Left ventricle myocardium inferior (tissue), 1 donor: ENCODE results near the gene SORCS1. TPM values are rescaled to one million over a fixed set of nuclear protein-coding genes. Genes with fewer than 3 reads are reported as not detected.

Source experiments
- DNase-seq: peaks from one replicate; pipeline ENCODE4 v3.0.0-alpha.2; 2020
- H3K27ac ChIP-seq: fragments of 200-600 bp; replicated peaks from 2 replicates; pipeline ENCODE4 v1.8.0; 2021
- H3K27me3 ChIP-seq: fragments of 200-600 bp; 2 replicates; pipeline ENCODE4 v1.8.0; 2021; ENCODE audit warnings: low read depth
- H3K36me3 ChIP-seq: fragments of 200-600 bp; 2 replicates; pipeline ENCODE4 v1.8.0; 2021
- H3K4me1 ChIP-seq: fragments of 200-600 bp; 2 replicates; pipeline ENCODE4 v1.8.0; 2021
- H3K4me3 ChIP-seq: fragments of 200-600 bp; 2 replicates; pipeline ENCODE4 v1.8.0; 2021; ENCODE audit warnings: mild to moderate bottlenecking, moderate library complexity
- H3K9me3 ChIP-seq: fragments of 200-600 bp; replicated peaks from 2 replicates; pipeline ENCODE4 v1.8.0; 2021
- CTCF ChIP-seq: fragments of 200-600 bp; IDR thresholded peaks from 2 replicates; pipeline ENCODE4 v1.8.0; 2021; ENCODE audit warnings: antibody characterized with exemption, mild to moderate bottlenecking, borderline replicate concordance
- intact Hi-C: fragments of 100-400 bp; cut with micrococcal nuclease; formaldehyde crosslinking; loops from one replicate; pipeline ENCODE4 v1.11.0; 2022
- total RNA-seq: library from RNA; stranded (reverse); fragmentation: NEBNext Ultra II Directional; extraction: Animal tissue kit (Norgen Biotek cat#: 25700); gene quantifications from one replicate; pipeline ENCODE4 v1.2.1, GENCODE V29; 2021
- donor health status: DM: no; HTN: yes; CAD: no; lungs with severe emphysema.

SORCS1 gene
- total RNA-seq, 1 donor from 2014 or later: 2.9 TPM

- H3K27ac ChIP-seq: no peak overlapping the region
- no peaks in the 10 kb centered on the region for H3K4me1 ChIP-seq
- H3K36me3 ChIP-seq: no peaks in the 10 kb centered on the region
- peaks cover 4% of the 10 kb centered on the region for H3K27me3 ChIP-seq
- TF ChIP-seq CTCF: no peak
- peaks cover 33% of the 10 kb centered on the region for H3K9me3 ChIP-seq
- no peak overlapping the region for H3K4me3 ChIP-seq
- intact Hi-C loops: no loop called here
- no peak for DNase-seq
Observed at GRCh38 chr10:106874604-106874889, 290.0 kb downstream of the SORCS1 start.

DNA sequence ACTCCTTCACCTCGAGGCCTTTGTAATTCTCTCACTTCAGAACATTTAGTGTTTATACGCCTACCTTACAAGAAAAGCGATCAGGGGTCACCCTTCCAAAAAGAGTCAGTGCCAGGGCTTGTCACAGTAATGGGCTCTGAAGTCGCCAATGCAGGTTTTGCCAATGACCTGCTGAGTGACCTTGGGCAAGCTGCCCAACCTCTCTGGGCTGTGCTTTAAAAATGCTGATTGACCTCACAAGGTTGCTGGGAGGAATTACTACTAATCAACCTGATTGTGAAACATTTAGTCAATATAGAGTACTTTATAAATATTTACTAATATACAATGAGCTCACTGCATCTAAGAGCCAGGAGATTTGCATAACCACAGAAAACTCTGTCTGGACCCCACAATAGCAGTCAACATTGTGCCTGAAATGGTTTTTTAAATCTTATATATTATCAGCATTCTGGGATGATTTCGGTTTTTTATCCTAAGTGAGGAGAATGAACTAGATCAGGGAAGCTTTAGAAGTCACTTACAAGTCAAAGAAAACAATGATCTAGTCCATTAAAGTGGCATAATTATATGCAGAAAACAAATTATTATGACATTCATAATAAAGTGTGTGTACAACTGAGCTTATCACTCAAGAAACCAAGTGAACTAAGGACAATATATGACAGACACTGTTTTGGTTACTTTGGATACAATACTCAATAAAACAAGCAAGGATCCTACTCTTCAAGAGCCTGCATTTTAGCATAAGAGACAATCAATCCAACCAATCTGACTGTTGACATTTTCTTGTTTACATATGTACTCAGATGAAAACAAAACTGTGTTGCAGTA is 290.5 kb downstream of the SORCS1 start:
- DNase-seq: no peak
- peaks cover 4% of the 10 kb centered on the region for H3K27me3 ChIP-seq
- H3K36me3 ChIP-seq: no peaks in the 10 kb centered on the region
- H3K4me3 ChIP-seq: no peak overlapping the region
- no peaks in the 10 kb centered on the region for H3K4me1 ChIP-seq
- no peak for TF ChIP-seq CTCF
- H3K9me3 ChIP-seq: peaks cover 38% of the 10 kb centered on the region
- intact Hi-C loops: no loop called here
- no peak overlapping the region for H3K27ac ChIP-seq

- TF ChIP-seq CTCF: no peak
- Histone ChIP-seq H3K4me1 (no peaks in the 10 kb centered on the region), H3K36me3 (no peaks in the 10 kb centered on the region), H3K27me3 (no peaks in the 10 kb centered on the region), H3K27ac (no peak overlapping the region), H3K4me3 (no peak overlapping the region), H3K9me3 (peaks cover 51% of the 10 kb centered on the region)
- DNase-seq: no peak
- intact Hi-C loops: no loop called here
Observed at GRCh38 chr10:106872176-106872575, 292.3 kb downstream of the SORCS1 start.

GRCh38 chr10:106866244-106866845 is 298.2 kb downstream of the SORCS1 start:
- DNase-seq: no peak
- H3K9me3 ChIP-seq: peaks cover 31% of the 10 kb centered on the region
- H3K4me1 ChIP-seq: no peaks in the 10 kb centered on the region
- H3K27me3 ChIP-seq: peaks cover 15% of the 10 kb centered on the region
- H3K27ac ChIP-seq: no peak overlapping the region
- H3K4me3 ChIP-seq: no peak overlapping the region
- no peaks in the 10 kb centered on the region for H3K36me3 ChIP-seq
- no peak for TF ChIP-seq CTCF
- intact Hi-C loops: no loop called here

DNA sequence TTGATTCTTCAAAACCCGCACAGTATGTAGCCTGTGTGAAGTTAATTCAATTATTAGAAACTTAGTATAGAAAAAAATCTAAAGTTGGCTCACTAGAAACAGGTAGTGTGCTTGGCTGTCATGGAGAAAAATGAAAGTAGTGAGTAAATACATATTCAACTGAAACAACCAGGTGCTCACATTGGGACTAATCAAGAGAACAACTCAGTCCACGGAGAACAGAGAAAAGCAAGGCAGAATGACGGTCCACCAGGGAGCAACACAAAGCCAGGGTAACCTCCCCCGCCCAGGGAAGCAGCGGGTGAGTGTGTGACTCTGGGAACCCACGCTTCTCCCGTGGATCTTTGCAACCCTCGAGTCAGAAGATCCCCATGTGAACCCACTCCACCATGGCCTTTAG is 300.5 kb downstream of the SORCS1 start:
- H3K27me3 ChIP-seq: peaks cover 15% of the 10 kb centered on the region
- peaks cover 14% of the 10 kb centered on the region for H3K9me3 ChIP-seq
- DNase-seq: no peak
- intact Hi-C loops: no loop called here
- H3K36me3 ChIP-seq: no peaks in the 10 kb centered on the region
- no peaks in the 10 kb centered on the region for H3K4me1 ChIP-seq
- H3K4me3 ChIP-seq: no peak overlapping the region
- no peak overlapping the region for H3K27ac ChIP-seq
- TF ChIP-seq CTCF: no peak
